DOHH2 (cell line): ENCODE data around the gene FKBP5.

ENCODE experiments used
- EZH2phosphoT487 ChIP-seq: fragments of 200-600 bp; sonication (generic); IDR thresholded peaks from 2 replicates; pipeline ENCODE4 v1.6.1; 2017; ENCODE audit warnings: borderline replicate concordance, mild to moderate bottlenecking, antibody characterized with exemption, low read length, moderate library complexity, mixed read lengths
- TF ChIP-seq, protein P1 (sequence below): fragments of 200-600 bp; sonication (generic); IDR thresholded peaks from one replicate; pipeline ENCODE4 v1.5.1; 2014; ENCODE audit warnings: antibody characterized with exemption, mild to moderate bottlenecking, low read depth, low read length; ENCODE audit not compliant: poor library complexity, severe bottlenecking

DNA sequence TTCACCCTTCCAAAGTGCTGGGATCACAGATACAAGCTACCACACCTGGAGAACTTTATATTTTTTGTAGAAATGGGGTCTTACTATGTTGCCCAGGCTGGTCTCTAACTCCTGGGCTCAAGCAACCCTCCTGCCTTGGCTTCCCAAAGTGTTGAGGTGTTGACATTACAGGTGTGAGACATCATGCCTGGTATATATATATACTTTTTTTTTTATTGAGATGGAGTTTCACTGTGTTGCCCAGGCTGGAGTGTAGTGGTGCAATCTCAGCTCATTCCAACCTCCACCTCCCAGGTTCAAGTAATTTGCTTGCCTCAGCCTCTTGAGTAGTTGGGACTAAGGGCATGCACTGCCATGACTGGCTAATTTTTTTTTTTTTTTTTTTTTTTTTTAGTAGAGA lies 5.4 kb downstream of the FKBP5 start:
- TF ChIP-seq, protein P1, sequence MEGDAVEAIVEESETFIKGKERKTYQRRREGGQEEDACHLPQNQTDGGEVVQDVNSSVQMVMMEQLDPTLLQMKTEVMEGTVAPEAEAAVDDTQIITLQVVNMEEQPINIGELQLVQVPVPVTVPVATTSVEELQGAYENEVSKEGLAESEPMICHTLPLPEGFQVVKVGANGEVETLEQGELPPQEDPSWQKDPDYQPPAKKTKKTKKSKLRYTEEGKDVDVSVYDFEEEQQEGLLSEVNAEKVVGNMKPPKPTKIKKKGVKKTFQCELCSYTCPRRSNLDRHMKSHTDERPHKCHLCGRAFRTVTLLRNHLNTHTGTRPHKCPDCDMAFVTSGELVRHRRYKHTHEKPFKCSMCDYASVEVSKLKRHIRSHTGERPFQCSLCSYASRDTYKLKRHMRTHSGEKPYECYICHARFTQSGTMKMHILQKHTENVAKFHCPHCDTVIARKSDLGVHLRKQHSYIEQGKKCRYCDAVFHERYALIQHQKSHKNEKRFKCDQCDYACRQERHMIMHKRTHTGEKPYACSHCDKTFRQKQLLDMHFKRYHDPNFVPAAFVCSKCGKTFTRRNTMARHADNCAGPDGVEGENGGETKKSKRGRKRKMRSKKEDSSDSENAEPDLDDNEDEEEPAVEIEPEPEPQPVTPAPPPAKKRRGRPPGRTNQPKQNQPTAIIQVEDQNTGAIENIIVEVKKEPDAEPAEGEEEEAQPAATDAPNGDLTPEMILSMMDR = no peak
- no peak for TF ChIP-seq EZH2phosphoT487
